Stimulated activated CD8-positive, alpha-beta memory T cell treated with anti-CD3 and anti-CD28 coated beads, Interleukin-15, amount 100 ng/mL, for 48 hours (primary cell): ENCODE data around the gene FERMT1.
"Not testable (repeated sequence)": the region's sequence is repeated elsewhere in the genome, so short reads cannot be mapped to it uniquely, and the experiment has no call there.

ENCODE experiments used
- DNase-seq, 2 donors: peaks; one replicate each; pipeline ENCODE4 v3.0.0-alpha.2; 2020; ENCODE audit warnings: low read depth in 2 of 2

FERMT1 gene

DNA sequence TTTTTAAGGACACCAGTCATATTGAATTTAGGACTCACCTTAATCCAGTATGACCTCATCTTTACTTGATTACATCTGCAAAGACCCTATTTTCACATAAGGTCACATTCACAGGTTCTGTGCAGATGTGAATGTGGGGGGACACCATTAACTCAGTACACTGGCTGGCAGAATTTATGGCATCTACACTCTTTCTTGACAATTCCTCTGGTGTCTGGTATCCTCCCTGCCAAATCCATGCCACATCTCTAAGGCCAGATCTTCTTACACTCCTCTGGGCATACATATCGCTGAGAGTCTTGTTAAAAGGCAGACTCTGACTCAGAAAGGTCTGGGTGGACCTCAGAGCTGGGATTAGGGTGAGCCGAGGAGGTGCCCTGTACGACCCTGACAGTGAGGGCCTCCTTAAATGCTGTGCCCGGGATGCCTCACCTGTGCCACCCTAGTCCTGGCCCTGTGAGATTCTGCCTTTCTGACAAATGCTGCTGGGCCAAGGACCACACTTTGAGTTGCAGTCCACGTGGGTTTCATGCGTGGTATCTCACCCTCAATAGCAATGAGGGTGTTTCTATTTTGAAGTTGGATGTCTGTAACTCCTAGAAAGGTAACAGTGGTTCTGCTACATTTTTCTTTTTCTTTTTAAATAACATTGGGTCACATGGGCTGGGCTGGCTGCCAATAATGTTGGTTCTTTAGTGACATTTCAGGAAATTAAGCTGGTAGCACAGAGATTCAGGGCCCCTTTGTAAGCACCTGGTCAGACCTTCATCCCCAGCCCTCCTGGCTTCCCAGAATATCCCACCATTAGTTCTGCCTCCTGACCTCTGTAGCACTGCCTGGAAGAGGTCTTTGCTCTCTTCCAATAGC, 51.8 kb downstream of the FERMT1 start:
- DNase-seq: no peak

DNA sequence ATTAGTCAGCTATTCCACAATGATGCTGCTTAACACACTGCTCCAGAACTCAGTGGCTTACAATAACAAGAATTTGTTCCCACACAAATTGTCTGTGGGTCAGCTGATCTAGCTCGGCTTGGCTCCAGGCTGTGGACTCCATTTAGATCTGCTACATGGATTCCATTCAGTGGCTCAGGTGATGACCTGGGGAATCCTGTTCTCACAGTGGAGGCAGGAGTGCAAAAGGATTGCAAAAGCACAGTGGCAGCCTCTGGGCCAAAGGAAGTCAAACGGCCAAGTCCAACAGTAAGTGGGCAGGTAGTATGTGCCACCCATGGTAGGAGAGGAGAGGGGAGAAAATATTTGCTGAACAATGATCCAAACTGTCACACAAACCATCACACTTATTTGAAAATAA, 53.2 kb downstream of the FERMT1 start:
- no peak for DNase-seq

GRCh38 chr20:6067763-6068318, 55.0 kb downstream of the FERMT1 start:
- DNase-seq: no peak

DNA sequence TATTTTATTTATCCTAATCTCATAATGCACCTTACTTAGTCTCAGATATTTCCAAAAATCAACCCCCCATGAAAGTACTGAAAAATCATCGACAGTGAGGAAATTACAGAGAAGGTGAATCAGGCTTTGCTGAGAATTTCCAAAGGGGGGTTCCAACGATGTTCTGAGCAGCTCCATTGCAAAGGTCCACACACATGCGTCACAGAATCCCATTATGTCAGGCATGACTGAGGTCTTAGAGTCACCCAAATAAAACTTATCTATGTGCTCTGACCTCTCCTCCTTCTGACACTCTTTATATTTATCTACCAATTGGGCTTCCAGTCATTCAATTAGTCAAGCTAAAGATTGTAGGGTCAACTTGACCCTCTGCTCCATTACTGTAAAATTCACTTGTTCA, 56.2 kb downstream of the FERMT1 start:
- DNase-seq: no peak

GRCh38 chr20:6061544-6061943, 61.3 kb downstream of the FERMT1 start:
- DNase-seq: no peak

DNA sequence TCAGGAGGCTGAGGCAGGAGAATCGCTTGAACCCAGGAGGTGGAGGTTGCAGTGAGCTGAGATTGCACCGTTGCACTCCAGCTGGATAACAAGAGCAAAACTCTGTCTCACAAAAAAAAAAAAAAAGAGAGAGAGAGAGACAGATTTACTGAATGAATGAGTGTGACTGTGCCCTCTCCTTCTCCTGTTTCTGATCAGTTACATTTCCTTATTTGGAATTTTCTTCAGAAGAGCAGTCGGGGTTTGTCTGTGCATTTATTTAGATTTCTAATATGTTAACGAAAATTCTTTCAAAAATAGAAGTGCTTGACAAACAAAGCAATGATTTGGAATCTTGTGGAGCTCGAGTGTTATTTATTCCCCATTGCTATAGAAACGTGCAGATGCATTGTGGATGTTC, 62.6 kb downstream of the FERMT1 start:
- DNase-seq: no peak

- DNase-seq: no peak
Observed at GRCh38 chr20:6058684-6059295, 64.0 kb downstream of the FERMT1 start.

DNA sequence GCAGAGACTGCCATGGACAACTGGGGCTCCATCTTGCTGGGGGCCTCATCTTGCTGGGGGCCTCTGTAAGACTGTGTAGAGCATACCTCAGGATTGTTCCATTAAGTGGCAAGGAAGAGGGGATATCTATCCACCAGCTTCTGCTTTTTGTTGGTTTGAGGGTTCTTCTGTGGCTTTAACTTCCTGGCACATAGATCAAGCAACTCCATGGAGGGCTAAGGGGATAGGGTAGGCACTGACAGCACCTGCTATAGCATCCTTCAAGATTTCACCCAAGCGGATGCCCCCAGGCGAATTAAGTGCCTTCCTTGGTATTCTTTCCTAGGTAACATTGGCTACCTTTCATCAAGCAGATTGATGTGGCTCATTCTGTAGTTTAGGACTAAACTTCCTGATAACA, 65.1 kb downstream of the FERMT1 start:
- no peak for DNase-seq

DNA sequence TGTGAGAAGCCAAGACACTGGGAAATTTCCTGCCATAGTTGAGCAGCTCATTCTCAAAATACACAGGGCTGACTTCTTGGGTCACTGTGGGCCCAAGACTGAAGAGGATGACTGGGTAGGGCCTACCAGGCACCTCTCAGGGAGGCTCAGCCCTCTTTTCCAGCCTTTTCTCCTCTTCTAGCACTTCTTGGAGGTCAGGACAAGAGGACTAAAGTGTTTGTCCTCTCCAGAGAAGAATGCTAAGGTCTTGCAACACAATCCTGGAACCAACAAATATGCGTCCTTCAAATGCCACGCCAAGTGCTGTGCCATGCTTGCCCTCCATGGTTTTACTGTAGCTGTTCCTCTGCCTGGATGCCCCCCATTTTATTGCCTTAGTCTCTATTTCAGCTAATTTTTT, 65.7 kb downstream of the FERMT1 start:
- DNase-seq: no peak

- no peak for DNase-seq
Observed at GRCh38 chr20:6055981-6056569, 66.8 kb downstream of the FERMT1 start.

DNA sequence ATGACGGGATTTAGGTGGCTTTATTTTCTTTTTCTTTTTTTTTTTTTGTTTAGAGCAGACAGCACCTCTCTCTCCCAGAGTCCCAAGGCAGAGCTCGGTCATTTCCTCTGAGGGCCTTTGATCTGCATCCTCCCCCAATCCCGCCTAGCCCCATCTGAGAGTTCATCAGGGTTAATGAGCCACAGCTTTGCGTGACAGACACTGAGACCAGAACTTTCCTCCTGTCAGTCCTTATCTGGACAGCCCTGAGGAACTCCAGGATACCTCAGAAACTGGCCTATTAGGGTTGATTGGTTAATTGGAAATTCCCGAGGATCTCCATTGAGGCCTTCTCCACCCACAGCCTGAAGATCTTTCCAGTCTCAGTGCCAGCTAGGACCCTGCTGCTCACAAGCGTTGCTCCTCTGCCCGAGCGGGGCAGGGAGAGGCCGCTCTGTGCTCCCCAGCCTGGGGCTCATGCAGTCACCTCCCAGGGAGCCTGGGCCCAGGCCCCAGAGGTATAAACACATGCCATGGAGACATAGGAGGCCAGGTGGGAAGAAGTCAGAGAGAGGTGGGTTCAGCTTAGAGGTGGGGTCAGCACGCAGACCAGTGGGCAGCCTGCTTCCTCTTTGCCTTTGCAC, 67.6 kb downstream of the FERMT1 start:
- DNase-seq: no peak

- not testable (repeated sequence) for DNase-seq
Observed at GRCh38 chr20:6054689-6055051, 68.2 kb downstream of the FERMT1 start.

- DNase-seq: no peak
Observed at GRCh38 chr20:6053776-6054688, 68.8 kb downstream of the FERMT1 start, which contains the start of gene LRRN4. LRRN4 (minus strand) TSS chr20:6054060; CDS start chr20:6052799, 1,261 bp downstream.

GRCh38 chr20:6053064-6053775, 69.6 kb downstream of the FERMT1 start:
- DNase-seq: no peak

GRCh38 chr20:6051505-6051904, 71.3 kb downstream of the FERMT1 start:
- DNase-seq: no peak

- DNase-seq: no peak
Observed at GRCh38 chr20:6048391-6048790, 74.4 kb downstream of the FERMT1 start.

DNA sequence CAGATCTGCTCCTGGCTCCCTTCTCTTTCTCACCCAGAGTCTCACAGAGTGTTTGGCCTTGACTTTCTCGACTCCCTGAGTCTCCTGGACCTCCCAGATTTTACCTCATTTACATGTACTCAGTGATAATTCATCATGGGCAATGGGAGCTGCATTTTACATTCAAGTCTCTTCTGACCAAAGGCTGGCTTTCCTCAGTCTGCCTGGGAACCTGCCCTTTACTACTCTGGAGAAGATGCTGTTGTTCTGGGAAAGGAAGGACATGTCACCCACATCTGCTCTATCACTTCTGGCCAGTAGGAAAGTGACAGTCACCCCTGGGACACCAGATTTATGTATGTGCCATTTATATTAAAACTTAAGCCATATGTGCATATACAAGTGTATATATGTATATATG, 76.4 kb downstream of the FERMT1 start:
- no peak for DNase-seq

- DNase-seq: no peak
Observed at GRCh38 chr20:6045566-6045965, 77.3 kb downstream of the FERMT1 start.

DNA sequence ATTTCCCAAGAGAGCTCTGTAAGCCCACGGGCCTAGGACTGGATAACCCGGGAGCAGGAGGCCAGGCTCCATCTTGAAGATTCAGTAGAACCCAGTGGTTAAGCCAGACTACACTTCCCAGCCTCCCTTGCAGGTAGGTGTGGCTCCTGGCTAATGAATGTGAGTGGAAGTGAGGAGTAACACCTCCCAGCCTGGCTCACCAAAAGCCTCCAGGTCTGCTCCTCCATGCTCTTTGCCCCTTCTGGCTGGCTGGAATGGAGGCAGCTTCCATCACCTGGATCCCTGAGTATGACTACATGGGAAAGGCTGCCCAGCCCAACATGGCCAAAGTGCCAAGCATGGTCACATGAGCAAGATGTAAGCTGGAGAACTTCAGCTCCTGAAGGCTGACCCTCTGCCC, 78.7 kb downstream of the FERMT1 start:
- DNase-seq: no peak

DNA sequence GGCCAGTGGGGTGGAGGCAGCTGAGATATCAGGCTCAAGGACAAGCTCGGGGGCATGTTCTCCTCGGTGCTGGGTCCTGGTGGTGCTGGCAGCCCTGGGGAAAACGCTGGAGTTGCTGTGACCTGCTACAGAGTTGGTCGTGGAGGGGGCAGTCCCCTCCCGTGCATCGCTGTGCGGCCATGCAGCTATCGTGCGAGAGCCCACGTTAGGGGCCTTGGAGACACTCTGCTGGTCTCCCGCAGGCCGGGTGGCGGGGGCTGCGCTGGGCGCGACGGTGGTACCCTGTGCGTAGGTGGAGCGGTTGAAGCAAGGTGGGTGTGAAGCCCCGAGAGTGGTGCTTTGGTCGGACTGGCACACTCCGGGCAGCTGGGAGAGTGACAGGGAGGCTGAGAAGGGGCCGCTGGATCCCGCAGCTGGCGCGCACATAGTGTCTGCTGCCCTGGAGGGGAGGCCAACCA, 81.0 kb downstream of the FERMT1 start:
- DNase-seq: no peak
